ENCODE results near the gene FMNL2. TPM values are rescaled to one million over a fixed set of nuclear protein-coding genes. Genes with fewer than 3 reads are reported as not detected.
"Not testable (repeated sequence)": the region's sequence is repeated elsewhere in the genome, so short reads cannot be mapped to it uniquely, and the experiment has no call there.

Gene FMNL2
- total RNA-seq, 1 experiment from 2014 or later, result 11.6 TPM

- DNase-seq, result no peak
- no peaks in the 10 kb centered on the region for H3K27me3 ChIP-seq
- no peaks in the 10 kb centered on the region for H3K9me3 ChIP-seq
- H3K36me3 ChIP-seq, result no peaks in the 10 kb centered on the region
- no peak overlapping the region for H3K4me3 ChIP-seq
Observed at GRCh38 chr2:152386266-152386665, 51.3 kb downstream of the FMNL2 start.

GRCh38 chr2:152387041-152387440, 52.1 kb downstream of the FMNL2 start:
- Histone ChIP-seq H3K27me3 (no peaks in the 10 kb centered on the region), H3K9me3 (no peaks in the 10 kb centered on the region), H3K4me3 (no peak overlapping the region), H3K36me3 (no peaks in the 10 kb centered on the region)
- DNase-seq, result no peak

GRCh38 chr2:152388269-152388668, 53.3 kb downstream of the FMNL2 start:
- H3K36me3 ChIP-seq, H3K4me3 ChIP-seq, H3K9me3 ChIP-seq, H3K27me3 ChIP-seq, DNase-seq: not testable (repeated sequence)

- no peak overlapping the region for H3K4me3 ChIP-seq
- H3K27me3 ChIP-seq, result no peaks in the 10 kb centered on the region
- H3K9me3 ChIP-seq, result no peaks in the 10 kb centered on the region
- H3K36me3 ChIP-seq, result no peaks in the 10 kb centered on the region
- no peak for DNase-seq
Observed at GRCh38 chr2:152389483-152389882, 54.5 kb downstream of the FMNL2 start.

GRCh38 chr2:152390837-152391236, 55.9 kb downstream of the FMNL2 start:
- no peak overlapping the region for H3K4me3 ChIP-seq
- no peaks in the 10 kb centered on the region for H3K9me3 ChIP-seq
- no peaks in the 10 kb centered on the region for H3K27me3 ChIP-seq
- DNase-seq, result no peak
- H3K36me3 ChIP-seq, result no peaks in the 10 kb centered on the region

GRCh38 chr2:152391318-152391717, 56.3 kb downstream of the FMNL2 start:
- DNase-seq, result no peak
- H3K36me3 ChIP-seq, result no peaks in the 10 kb centered on the region
- no peak overlapping the region for H3K4me3 ChIP-seq

GRCh38 chr2:152393377-152393776, 58.4 kb downstream of the FMNL2 start:
- no peak for DNase-seq
- H3K9me3 ChIP-seq, result no peaks in the 10 kb centered on the region
- H3K27me3 ChIP-seq, result no peaks in the 10 kb centered on the region
- H3K36me3 ChIP-seq, result no peaks in the 10 kb centered on the region
- no peak overlapping the region for H3K4me3 ChIP-seq

More at GRCh38 chr2:152391318-152391717, 56.3 kb downstream of the FMNL2 start:
- H3K9me3 ChIP-seq, result no peaks in the 10 kb centered on the region
- H3K27me3 ChIP-seq, result no peaks in the 10 kb centered on the region

GRCh38 chr2:152394326-152394725, 59.4 kb downstream of the FMNL2 start:
- Histone ChIP-seq H3K9me3 (no peaks in the 10 kb centered on the region), H3K27me3 (no peaks in the 10 kb centered on the region), H3K4me3 (no peak overlapping the region), H3K36me3 (no peaks in the 10 kb centered on the region)
- no peak for DNase-seq

- peak; percentile 17 for DNase-seq
- peak overlapping the region; percentile 36 for H3K4me3 ChIP-seq
- no peaks in the 10 kb centered on the region for H3K9me3 ChIP-seq
- no peaks in the 10 kb centered on the region for H3K27me3 ChIP-seq
- no peaks in the 10 kb centered on the region for H3K36me3 ChIP-seq
Observed at GRCh38 chr2:152395103-152395502, 60.1 kb downstream of the FMNL2 start.

- Histone ChIP-seq H3K4me3 (peak overlapping the region; percentile 36), H3K36me3 (no peaks in the 10 kb centered on the region), H3K9me3 (no peaks in the 10 kb centered on the region), H3K27me3 (no peaks in the 10 kb centered on the region)
- DNase-seq, result no peak
Observed at GRCh38 chr2:152395572-152395971, 60.6 kb downstream of the FMNL2 start.

GRCh38 chr2:152396051-152396511, 61.1 kb downstream of the FMNL2 start:
- Histone ChIP-seq H3K36me3 (no peaks in the 10 kb centered on the region), H3K27me3 (no peaks in the 10 kb centered on the region), H3K4me3 (peak overlapping the region; percentile 36), H3K9me3 (no peaks in the 10 kb centered on the region)
- no peak for DNase-seq

GRCh38 chr2:152396763-152397162, 61.8 kb downstream of the FMNL2 start:
- DNase-seq, result no peak
- Histone ChIP-seq H3K36me3 (no peaks in the 10 kb centered on the region), H3K9me3 (no peaks in the 10 kb centered on the region), H3K4me3 (no peak overlapping the region), H3K27me3 (no peaks in the 10 kb centered on the region)

- Histone ChIP-seq H3K36me3 (no peaks in the 10 kb centered on the region), H3K9me3 (no peaks in the 10 kb centered on the region), H3K27me3 (no peaks in the 10 kb centered on the region), H3K4me3 (no peak overlapping the region)
- DNase-seq, result no peak
Observed at GRCh38 chr2:152399003-152399402, 64.0 kb downstream of the FMNL2 start.

- H3K36me3 ChIP-seq, result no peaks in the 10 kb centered on the region
- H3K9me3 ChIP-seq, result no peaks in the 10 kb centered on the region
- H3K27me3 ChIP-seq, result no peaks in the 10 kb centered on the region
- DNase-seq, result peak; percentile 60
- no peak overlapping the region for H3K4me3 ChIP-seq
Observed at GRCh38 chr2:152400607-152401214, 65.7 kb downstream of the FMNL2 start.

- no peak overlapping the region for H3K4me3 ChIP-seq
- no peaks in the 10 kb centered on the region for H3K27me3 ChIP-seq
- no peak for DNase-seq
- H3K36me3 ChIP-seq, result no peaks in the 10 kb centered on the region
- no peaks in the 10 kb centered on the region for H3K9me3 ChIP-seq
Observed at GRCh38 chr2:152402780-152403759, 68.1 kb downstream of the FMNL2 start.

- no peak for DNase-seq
- H3K9me3 ChIP-seq, result no peaks in the 10 kb centered on the region
Observed at GRCh38 chr2:152405206-152406118, 70.5 kb downstream of the FMNL2 start.

More at GRCh38 chr2:152405206-152406118, 70.5 kb downstream of the FMNL2 start:
- H3K36me3 ChIP-seq, result no peaks in the 10 kb centered on the region
- no peaks in the 10 kb centered on the region for H3K27me3 ChIP-seq
- no peak overlapping the region for H3K4me3 ChIP-seq
